Fibroblast of mammary gland (primary cell): ENCODE results near the gene TEX11.

Experiments
- DNase-seq: peaks from one replicate; pipeline ENCODE4 v3.0.0-alpha.2; 2010; ENCODE audit warnings: low read depth
- H3K4me3 ChIP-seq: 2 replicates; pipeline ENCODE4 v1.5.1; 2011; ENCODE audit warnings: low read depth, mild to moderate bottlenecking, low read length, moderate library complexity; ENCODE audit not compliant: control insufficient read depth
- CTCF ChIP-seq: conservative IDR thresholded peaks from 2 replicates; pipeline ENCODE4 v1.5.1; 2011; ENCODE audit warnings: low read depth, low read length, inconsistent platforms; ENCODE audit not compliant: control insufficient read depth, insufficient read depth

Gene TEX11

GRCh38 chrX:70480660-70481018, 427.9 kb downstream of the TEX11 start:
- DNase-seq = peak; percentile 41
- no peak overlapping the region for H3K4me3 ChIP-seq
- TF ChIP-seq CTCF = no peak

GRCh38 chrX:70479922-70480659, 428.4 kb downstream of the TEX11 start:
- peak; percentile 41 for DNase-seq
- H3K4me3 ChIP-seq = peak overlapping the region; percentile 5
- no peak for TF ChIP-seq CTCF

GRCh38 chrX:70479247-70479921, 429.1 kb downstream of the TEX11 start:
- TF ChIP-seq CTCF = no peak
- H3K4me3 ChIP-seq = peak overlapping the region; percentile 32
- peak; percentile 87 for DNase-seq
